ENCODE measurements around the gene SALL4.
A peak's percentile ranks its signal among the peaks of the same experiment; 100 is the strongest.
"Not testable (repeated sequence)": the region's sequence is repeated elsewhere in the genome, so short reads cannot be mapped to it uniquely, and the experiment has no call there.

The SALL4 gene

DNA sequence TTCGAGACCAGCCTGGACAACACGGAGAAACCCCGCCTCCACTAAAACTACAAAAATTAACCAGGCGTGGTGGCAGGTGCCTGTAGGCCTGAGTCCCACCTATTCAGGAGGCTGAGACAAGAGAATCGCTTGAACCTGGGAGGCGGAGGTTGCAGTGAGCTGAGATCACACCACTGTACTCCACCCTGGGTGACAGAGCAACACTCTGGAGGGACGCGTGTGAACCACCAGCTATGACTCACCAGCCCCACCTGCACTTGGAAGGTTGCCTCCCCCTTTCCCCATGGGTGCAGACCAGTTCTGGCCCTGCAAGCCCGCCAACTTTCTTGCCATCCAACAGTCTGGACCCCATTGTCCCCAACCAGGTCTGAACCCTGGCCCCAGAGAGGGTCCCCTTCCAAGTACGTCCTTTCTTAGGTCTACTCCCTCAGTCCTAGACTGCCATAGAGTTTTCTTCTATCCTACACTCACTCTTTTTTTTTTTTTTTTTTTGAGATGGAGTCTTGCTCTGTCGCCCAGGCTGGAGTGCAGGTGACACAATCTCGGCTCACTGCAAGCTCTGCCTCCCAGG is 63.4 kb downstream of the SALL4 start (continued):
- TF ChIP-seq ZNF792 (tag by site-specific recombination; IDR thresholded peaks at IDR 0.05) (no peak), ZNF707 (tag by site-specific recombination; IDR thresholded peaks at IDR 0.05) (no peak), ZNF600 (tag by site-specific recombination; IDR thresholded peaks at IDR 0.05) (peak; percentile 97)
- TF ChIP-seq, protein P1, sequence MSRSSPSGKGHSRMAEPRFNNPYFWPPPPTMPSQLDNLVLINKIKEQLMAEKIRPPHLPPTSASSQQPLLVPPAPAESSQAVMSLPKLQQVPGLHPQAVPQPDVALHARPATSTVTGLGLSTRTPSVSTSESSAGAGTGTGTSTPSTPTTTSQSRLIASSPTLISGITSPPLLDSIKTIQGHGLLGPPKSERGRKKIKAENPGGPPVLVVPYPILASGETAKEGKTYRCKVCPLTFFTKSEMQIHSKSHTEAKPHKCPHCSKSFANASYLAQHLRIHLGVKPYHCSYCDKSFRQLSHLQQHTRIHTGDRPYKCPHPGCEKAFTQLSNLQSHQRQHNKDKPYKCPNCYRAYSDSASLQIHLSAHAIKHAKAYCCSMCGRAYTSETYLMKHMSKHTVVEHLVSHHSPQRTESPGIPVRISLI (tag by site-specific recombination; IDR thresholded peaks at IDR 0.05) = peak; percentile 50; the same call in 1 of the 2 replicates
- TF ChIP-seq, protein P2, sequence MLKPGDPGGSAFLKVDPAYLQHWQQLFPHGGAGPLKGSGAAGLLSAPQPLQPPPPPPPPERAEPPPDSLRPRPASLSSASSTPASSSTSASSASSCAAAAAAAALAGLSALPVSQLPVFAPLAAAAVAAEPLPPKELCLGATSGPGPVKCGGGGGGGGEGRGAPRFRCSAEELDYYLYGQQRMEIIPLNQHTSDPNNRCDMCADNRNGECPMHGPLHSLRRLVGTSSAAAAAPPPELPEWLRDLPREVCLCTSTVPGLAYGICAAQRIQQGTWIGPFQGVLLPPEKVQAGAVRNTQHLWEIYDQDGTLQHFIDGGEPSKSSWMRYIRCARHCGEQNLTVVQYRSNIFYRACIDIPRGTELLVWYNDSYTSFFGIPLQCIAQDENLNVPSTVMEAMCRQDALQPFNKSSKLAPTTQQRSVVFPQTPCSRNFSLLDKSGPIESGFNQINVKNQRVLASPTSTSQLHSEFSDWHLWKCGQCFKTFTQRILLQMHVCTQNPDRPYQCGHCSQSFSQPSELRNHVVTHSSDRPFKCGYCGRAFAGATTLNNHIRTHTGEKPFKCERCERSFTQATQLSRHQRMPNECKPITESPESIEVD (tag by site-specific recombination; IDR thresholded peaks at IDR 0.05) = no peak
- TF ChIP-seq, protein P3, sequence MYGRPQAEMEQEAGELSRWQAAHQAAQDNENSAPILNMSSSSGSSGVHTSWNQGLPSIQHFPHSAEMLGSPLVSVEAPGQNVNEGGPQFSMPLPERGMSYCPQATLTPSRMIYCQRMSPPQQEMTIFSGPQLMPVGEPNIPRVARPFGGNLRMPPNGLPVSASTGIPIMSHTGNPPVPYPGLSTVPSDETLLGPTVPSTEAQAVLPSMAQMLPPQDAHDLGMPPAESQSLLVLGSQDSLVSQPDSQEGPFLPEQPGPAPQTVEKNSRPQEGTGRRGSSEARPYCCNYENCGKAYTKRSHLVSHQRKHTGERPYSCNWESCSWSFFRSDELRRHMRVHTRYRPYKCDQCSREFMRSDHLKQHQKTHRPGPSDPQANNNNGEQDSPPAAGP (tag by site-specific recombination; IDR thresholded peaks at IDR 0.05) = peak; percentile 83

DNA sequence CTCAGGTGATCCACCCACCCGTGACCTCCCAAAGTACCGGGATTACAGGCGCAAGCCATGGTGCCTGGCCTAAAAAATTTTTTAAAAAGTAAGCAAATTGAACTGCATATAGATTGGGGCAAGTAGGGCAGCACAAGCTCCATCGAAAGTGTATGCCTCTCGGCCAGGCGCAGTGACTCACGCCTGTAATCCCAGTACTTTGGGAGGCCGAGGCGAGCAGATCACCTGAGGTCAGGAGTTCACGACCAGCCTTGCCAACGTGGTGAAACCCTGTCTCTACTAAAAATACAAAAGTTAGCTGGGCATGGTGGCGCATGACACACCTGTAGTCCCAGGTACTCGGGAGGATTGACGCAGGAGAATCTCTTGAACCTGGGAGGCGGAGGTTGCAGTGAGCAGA is 64.1 kb downstream of the SALL4 start:
- CTCF ChIA-PET; H3K4me3 ChIP-seq (ENCODE audit: low read depth, low read length); H3K9me3 ChIP-seq (ENCODE audit: control insufficient read depth, insufficient read depth, low read depth, low read length); POLR2A ChIA-PET; H3K27ac ChIP-seq (ENCODE audit: extremely low read depth, low read depth, low read length); H3K36me3 ChIP-seq (ENCODE audit: control insufficient read depth in 2 of 2, insufficient read depth in 1 of 2, low read length in 2 of 2): not testable (repeated sequence)
- H3K4me1 ChIP-seq (ENCODE audit: control insufficient read depth, insufficient read depth, low read length) = peaks cover 13% of the 10 kb centered on the region

DNA sequence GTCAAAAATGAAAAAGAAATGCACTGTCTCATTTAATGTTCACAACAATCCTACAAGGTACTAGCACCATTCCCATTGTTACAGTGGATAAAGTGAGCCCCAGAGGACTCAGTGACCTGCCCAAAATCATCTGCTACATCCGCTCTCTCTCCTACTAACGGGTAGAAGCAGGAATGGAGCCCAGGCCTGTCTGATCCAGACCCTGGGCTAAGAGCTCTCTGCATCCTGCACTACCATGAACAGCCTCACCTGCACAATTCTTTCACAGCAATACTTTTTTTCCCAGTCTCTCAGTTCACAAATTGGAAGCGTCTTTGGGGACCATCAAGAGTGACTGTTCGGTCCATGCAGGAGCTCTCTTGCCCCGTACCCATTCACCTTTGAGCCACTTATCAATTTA is 65.4 kb downstream of the SALL4 start:
- no peaks in the 10 kb centered on the region for H3K36me3 ChIP-seq (ENCODE audit: control insufficient read depth in 2 of 2, insufficient read depth in 1 of 2, low read length in 2 of 2)
- peaks cover 11% of the 10 kb centered on the region for H3K4me1 ChIP-seq (ENCODE audit: control insufficient read depth, insufficient read depth, low read length)
- no peak overlapping the region for H3K27ac ChIP-seq (ENCODE audit: extremely low read depth, low read depth, low read length)
- H3K4me3 ChIP-seq (ENCODE audit: low read depth, low read length) = no peak overlapping the region
- no peaks in the 10 kb centered on the region for H3K9me3 ChIP-seq (ENCODE audit: control insufficient read depth, insufficient read depth, low read depth, low read length)
- ChIA-PET CTCF (interaction anchor here (0.7 kb wide), 1 partner anchor 114 kb away, joined by 3 read pairs; no protein-coding TSS in a partner anchor), POLR2A (interaction anchor here (0.6 kb wide), 2 partner anchors 363 to 400 kb away, joined by 3 read pairs; no protein-coding TSS in a partner anchor)
- TF ChIP-seq, protein P4, sequence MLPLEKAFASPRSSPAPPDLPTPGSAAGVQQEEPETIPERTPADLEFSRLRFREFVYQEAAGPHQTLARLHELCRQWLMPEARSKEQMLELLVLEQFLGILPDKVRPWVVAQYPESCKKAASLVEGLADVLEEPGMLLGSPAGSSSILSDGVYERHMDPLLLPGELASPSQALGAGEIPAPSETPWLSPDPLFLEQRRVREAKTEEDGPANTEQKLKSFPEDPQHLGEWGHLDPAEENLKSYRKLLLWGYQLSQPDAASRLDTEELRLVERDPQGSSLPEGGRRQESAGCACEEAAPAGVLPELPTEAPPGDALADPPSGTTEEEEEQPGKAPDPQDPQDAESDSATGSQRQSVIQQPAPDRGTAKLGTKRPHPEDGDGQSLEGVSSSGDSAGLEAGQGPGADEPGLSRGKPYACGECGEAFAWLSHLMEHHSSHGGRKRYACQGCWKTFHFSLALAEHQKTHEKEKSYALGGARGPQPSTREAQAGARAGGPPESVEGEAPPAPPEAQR (tag by site-specific recombination; IDR thresholded peaks at IDR 0.05) = no peak
- TF ChIP-seq ZFP37 (tag by site-specific recombination; IDR thresholded peaks at IDR 0.05) = no peak
- TF ChIP-seq ZBTB48 (tag by site-specific recombination; IDR thresholded peaks at IDR 0.05) = no peak
- TF ChIP-seq ZNF571 (tag by site-specific recombination; IDR thresholded peaks at IDR 0.05) = no peak

DNA sequence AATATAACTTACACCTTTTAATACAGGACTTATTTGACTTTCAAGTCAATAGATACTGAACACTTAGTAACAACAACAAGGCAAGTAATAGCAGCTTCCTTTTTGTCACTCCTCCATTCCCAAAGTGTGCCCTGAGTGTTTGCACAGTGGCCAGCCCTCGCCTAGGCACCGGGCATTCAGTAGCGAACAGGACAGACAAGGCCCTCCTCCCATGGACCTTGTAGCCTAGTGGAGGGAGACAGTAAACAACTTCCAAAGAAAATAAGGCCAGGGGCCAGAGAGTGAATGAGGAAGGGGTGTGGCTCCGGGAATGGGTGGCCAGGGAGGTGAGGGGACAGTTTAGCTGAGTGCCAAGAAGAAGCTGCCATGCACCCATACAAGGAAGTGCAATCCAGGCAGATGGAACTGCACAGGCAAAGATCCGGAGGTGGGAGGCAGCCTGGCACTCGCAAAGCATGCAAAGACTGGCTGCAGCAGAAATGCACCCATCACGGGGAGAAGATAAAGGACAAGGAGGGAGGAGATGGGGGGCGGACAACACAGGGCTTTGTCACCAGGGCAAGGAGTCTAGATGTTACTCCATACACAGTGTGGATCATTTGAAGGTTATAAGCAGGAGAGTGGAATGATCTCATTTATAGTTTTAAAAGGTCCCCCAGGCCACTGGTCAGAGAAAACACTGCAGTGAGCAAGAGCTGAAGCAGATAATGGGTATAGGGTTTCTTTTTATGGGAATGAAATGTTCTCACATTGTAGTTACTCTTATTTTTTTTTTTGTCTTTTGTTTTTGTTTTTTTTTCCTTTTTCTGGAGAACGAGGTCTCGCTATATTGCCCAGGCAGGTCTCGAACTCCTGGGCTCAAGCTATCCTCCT is 66.4 kb downstream of the SALL4 start:
- ChIA-PET POLR2A (interaction anchor here (0.6 kb wide), 2 partner anchors 364 to 399 kb away, joined by 3 read pairs; no protein-coding TSS in a partner anchor), CTCF (interaction anchor here (0.7 to 1.3 kb wide), 3 partner anchors 18 to 113 kb away, joined by 3 read pairs; no protein-coding TSS in a partner anchor)
- Histone ChIP-seq H3K4me1 (ENCODE audit: control insufficient read depth, insufficient read depth, low read length) (peaks cover 11% of the 10 kb centered on the region), H3K27ac (ENCODE audit: extremely low read depth, low read depth, low read length) (peak overlapping the region; percentile 22; the same call in 1 of the 2 replicates), H3K9me3 (ENCODE audit: control insufficient read depth, insufficient read depth, low read depth, low read length) (no peaks in the 10 kb centered on the region), H3K4me3 (ENCODE audit: low read depth, low read length) (no peak overlapping the region), H3K36me3 (ENCODE audit: control insufficient read depth in 2 of 2, insufficient read depth in 1 of 2, low read length in 2 of 2) (no peaks in the 10 kb centered on the region)
- TF ChIP-seq ZNF843 (tag by site-specific recombination; IDR thresholded peaks at IDR 0.05) = peak; percentile 87
- 0 out of 2 replicates have a peak, but pooled peaks have one; percentile 19 for TF ChIP-seq ZNF558 (tag by site-specific recombination; IDR thresholded peaks at IDR 0.05)
- peak; percentile 87 for TF ChIP-seq ZXDB (tag by site-specific recombination; IDR thresholded peaks at IDR 0.05)
- 0 out of 2 replicates have a peak, but pooled peaks have one; percentile 37 for TF ChIP-seq ZNF2 (tag by site-specific recombination; IDR thresholded peaks at IDR 0.05)
- TF ChIP-seq FEZF1 (tag by site-specific recombination; IDR thresholded peaks at IDR 0.05) = peak; percentile 81
- TF ChIP-seq, protein P5, sequence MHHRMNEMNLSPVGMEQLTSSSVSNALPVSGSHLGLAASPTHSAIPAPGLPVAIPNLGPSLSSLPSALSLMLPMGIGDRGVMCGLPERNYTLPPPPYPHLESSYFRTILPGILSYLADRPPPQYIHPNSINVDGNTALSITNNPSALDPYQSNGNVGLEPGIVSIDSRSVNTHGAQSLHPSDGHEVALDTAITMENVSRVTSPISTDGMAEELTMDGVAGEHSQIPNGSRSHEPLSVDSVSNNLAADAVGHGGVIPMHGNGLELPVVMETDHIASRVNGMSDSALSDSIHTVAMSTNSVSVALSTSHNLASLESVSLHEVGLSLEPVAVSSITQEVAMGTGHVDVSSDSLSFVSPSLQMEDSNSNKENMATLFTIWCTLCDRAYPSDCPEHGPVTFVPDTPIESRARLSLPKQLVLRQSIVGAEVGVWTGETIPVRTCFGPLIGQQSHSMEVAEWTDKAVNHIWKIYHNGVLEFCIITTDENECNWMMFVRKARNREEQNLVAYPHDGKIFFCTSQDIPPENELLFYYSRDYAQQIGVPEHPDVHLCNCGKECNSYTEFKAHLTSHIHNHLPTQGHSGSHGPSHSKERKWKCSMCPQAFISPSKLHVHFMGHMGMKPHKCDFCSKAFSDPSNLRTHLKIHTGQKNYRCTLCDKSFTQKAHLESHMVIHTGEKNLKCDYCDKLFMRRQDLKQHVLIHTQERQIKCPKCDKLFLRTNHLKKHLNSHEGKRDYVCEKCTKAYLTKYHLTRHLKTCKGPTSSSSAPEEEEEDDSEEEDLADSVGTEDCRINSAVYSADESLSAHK (tag by site-specific recombination; IDR thresholded peaks at IDR 0.05) = peak; percentile 60; the same call in 1 of the 2 replicates
- TF ChIP-seq, protein P6, sequence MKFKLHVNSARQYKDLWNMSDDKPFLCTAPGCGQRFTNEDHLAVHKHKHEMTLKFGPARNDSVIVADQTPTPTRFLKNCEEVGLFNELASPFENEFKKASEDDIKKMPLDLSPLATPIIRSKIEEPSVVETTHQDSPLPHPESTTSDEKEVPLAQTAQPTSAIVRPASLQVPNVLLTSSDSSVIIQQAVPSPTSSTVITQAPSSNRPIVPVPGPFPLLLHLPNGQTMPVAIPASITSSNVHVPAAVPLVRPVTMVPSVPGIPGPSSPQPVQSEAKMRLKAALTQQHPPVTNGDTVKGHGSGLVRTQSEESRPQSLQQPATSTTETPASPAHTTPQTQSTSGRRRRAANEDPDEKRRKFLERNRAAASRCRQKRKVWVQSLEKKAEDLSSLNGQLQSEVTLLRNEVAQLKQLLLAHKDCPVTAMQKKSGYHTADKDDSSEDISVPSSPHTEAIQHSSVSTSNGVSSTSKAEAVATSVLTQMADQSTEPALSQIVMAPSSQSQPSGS (tag by site-specific recombination; IDR thresholded peaks at IDR 0.05; ENCODE audit: low read depth) = 0 out of 2 replicates have a peak, but pooled peaks have one; percentile 46
- peak; percentile 39; the same call in 1 of the 2 replicates for TF ChIP-seq IKZF3 (tag by site-specific recombination; IDR thresholded peaks at IDR 0.05)

All from HEK293 (cell line).